Measurements from ENCODE around the gene CLEC20A. TPM values are rescaled to one million over a fixed set of nuclear protein-coding genes. Genes with fewer than 3 reads are reported as not detected.

The CLEC20A gene
- total RNA-seq, 1 experiment from 2014 or later: not detected

GRCh38 chr1:178534137-178534868, 37.5 kb upstream of the CLEC20A start:
- Mint-ChIP-seq H3K4me3 (ENCODE audit: unreplicated experiment) (no peak overlapping the region), H3K9me3 (ENCODE audit: unreplicated experiment) (no peaks in the 10 kb centered on the region), H3K36me3 (ENCODE audit: insufficient read depth, unreplicated experiment) (no peaks in the 10 kb centered on the region), H3K27ac (ENCODE audit: low read depth, unreplicated experiment) (no peak overlapping the region), H3K4me1 (ENCODE audit: insufficient read depth, unreplicated experiment) (peaks cover 53% of the 10 kb centered on the region), H3K27me3 (ENCODE audit: insufficient read depth, unreplicated experiment) (no peaks in the 10 kb centered on the region)
- intact Hi-C loops (cut with micrococcal nuclease): loop anchor here (5.0 to 10.0 kb wide), 4 partner anchors 500 to 1063 kb away; partner anchors contain the start of gene AXDND1
- POLR2A ChIA-PET: no interaction called here
- no TSS peak for BruUV-seq (replicated peaks)
- DNase-seq (ENCODE audit: unreplicated experiment): no peak
- TF ChIP-seq CTCF (IDR thresholded peaks at IDR 0.05; ENCODE audit: unreplicated experiment): no peak
- CTCF ChIA-PET: interaction anchor here (0.5 to 9.8 kb wide), 21 partner anchors 9 to 843 kb away, joined by 3 to 167 read pairs (median 8); no protein-coding TSS in a partner anchor

- POLR2A ChIA-PET: interaction anchor here (0.7 to 1.4 kb wide), 2 partner anchors 108 to 233 kb away, joined by 3 to 4 read pairs; no protein-coding TSS in a partner anchor
- no TSS peak for BruUV-seq (replicated peaks)
- intact Hi-C loops (cut with micrococcal nuclease): loop anchor here (2.0 to 10.0 kb wide), 6 partner anchors 223 to 1064 kb away; partner anchors contain the start of genes AXDND1 and TOR3A
Measured at GRCh38 chr1:178533121-178533946, 36.6 kb upstream of the CLEC20A start.

GRCh38 chr1:178532392-178532791, 35.6 kb upstream of the CLEC20A start:
- intact Hi-C loops (cut with micrococcal nuclease): loop anchor here (1.0 to 10.0 kb wide), 7 partner anchors 222 to 1065 kb away; partner anchors contain the start of genes AXDND1 and TOR3A

More at GRCh38 chr1:178533121-178533946, 36.6 kb upstream of the CLEC20A start:
- TF ChIP-seq CTCF (IDR thresholded peaks at IDR 0.05; ENCODE audit: unreplicated experiment): no peak
- Mint-ChIP-seq H3K27me3 (ENCODE audit: insufficient read depth, unreplicated experiment) (no peaks in the 10 kb centered on the region), H3K9me3 (ENCODE audit: unreplicated experiment) (no peaks in the 10 kb centered on the region), H3K4me3 (ENCODE audit: unreplicated experiment) (no peak overlapping the region), H3K36me3 (ENCODE audit: insufficient read depth, unreplicated experiment) (no peaks in the 10 kb centered on the region), H3K27ac (ENCODE audit: low read depth, unreplicated experiment) (no peak overlapping the region), H3K4me1 (ENCODE audit: insufficient read depth, unreplicated experiment) (peaks cover 45% of the 10 kb centered on the region)
- CTCF ChIA-PET: interaction anchor here (0.5 to 9.8 kb wide), 65 partner anchors 8 to 1598 kb away, joined by 3 to 167 read pairs (median 4); no protein-coding TSS in a partner anchor
- no peak for DNase-seq (ENCODE audit: unreplicated experiment)

More at GRCh38 chr1:178532392-178532791, 35.6 kb upstream of the CLEC20A start:
- Mint-ChIP-seq H3K4me1 (ENCODE audit: insufficient read depth, unreplicated experiment) (peaks cover 36% of the 10 kb centered on the region), H3K4me3 (ENCODE audit: unreplicated experiment) (no peak overlapping the region), H3K27ac (ENCODE audit: low read depth, unreplicated experiment) (no peak overlapping the region), H3K36me3 (ENCODE audit: insufficient read depth, unreplicated experiment) (no peaks in the 10 kb centered on the region), H3K9me3 (ENCODE audit: unreplicated experiment) (no peaks in the 10 kb centered on the region), H3K27me3 (ENCODE audit: insufficient read depth, unreplicated experiment) (peaks cover 7% of the 10 kb centered on the region)
- POLR2A ChIA-PET: interaction anchor here (0.5 to 1.4 kb wide), 5 partner anchors 11 to 239 kb away, joined by 3 to 4 read pairs (median 3); no protein-coding TSS in a partner anchor
- peak; percentile 99 for TF ChIP-seq CTCF (IDR thresholded peaks at IDR 0.05; ENCODE audit: unreplicated experiment)
- peak; percentile 88 for DNase-seq (ENCODE audit: unreplicated experiment)
- no TSS peak for BruUV-seq (replicated peaks)
- CTCF ChIA-PET: interaction anchor here (0.6 to 9.8 kb wide), 56 partner anchors 7 to 1567 kb away, joined by 3 to 167 read pairs (median 4); no protein-coding TSS in a partner anchor
